GM20000 (cell line): ENCODE data around the gene SLC34A3.

Experiments used
- DNase-seq: peaks from one replicate; pipeline ENCODE4 v3.0.0; 2012; ENCODE audit warnings: low spot score
- CTCF ChIP-seq: IDR thresholded peaks from 2 replicates; pipeline ENCODE4 v1.5.1; 2012; ENCODE audit warnings: mild to moderate bottlenecking, control low read depth; ENCODE audit errors: extremely low read depth, missing control alignments

Gene SLC34A3

GRCh38 chr9:137198051-137198901 is 32.4 kb upstream of the SLC34A3 start:
- DNase-seq: no peak
- TF ChIP-seq CTCF: no peak

- DNase-seq: no peak
- TF ChIP-seq CTCF: no peak
Observed at GRCh38 chr9:137198902-137199283, 31.8 kb upstream of the SLC34A3 start.

GRCh38 chr9:137199411-137200121 is 31.1 kb upstream of the SLC34A3 start:
- no peak for DNase-seq
- TF ChIP-seq CTCF: no peak

GRCh38 chr9:137200311-137201204 is 30.1 kb upstream of the SLC34A3 start, which contains the start of gene TPRN:
Gene TPRN, minus strand, starts transcription at chr9:137200741. Its CDS starts 30 bp downstream, at chr9:137200711.
- DNase-seq: peak; percentile 100

GRCh38 chr9:137201205-137201868 is 29.4 kb upstream of the SLC34A3 start:
- DNase-seq: no peak
- no peak for TF ChIP-seq CTCF

More at GRCh38 chr9:137200311-137201204, 30.1 kb upstream of the SLC34A3 start, which contains the start of gene TPRN:
- no peak for TF ChIP-seq CTCF

- no peak for TF ChIP-seq CTCF
- no peak for DNase-seq
Observed at GRCh38 chr9:137202966-137203365, 27.7 kb upstream of the SLC34A3 start.
